Tibial artery (tissue), 4 donors: ENCODE data around the gene ANAPC4.

Experiments used
- DNase-seq, 2 donors: peaks; one replicate each; pipeline ENCODE4 v3.0.0-alpha.2; 2019
- H3K27ac ChIP-seq, 2 donors: fragments of 200-600 bp; sonication (generic) in 1 of 2; 1 replicate in 1 of 2; 2 replicates in 1 of 2; pipeline ENCODE4 v1.5.1; 2018 to 2019; ENCODE audit warnings: mild to moderate bottlenecking in 1 of 2
- H3K27me3 ChIP-seq, 2 donors: fragments of 200-600 bp; sonication (generic) in 1 of 2; one replicate each; pipeline versions ENCODE4 v1.5.1 to v1.6.0; 2016 to 2019
- H3K36me3 ChIP-seq, 3 donors: fragments of 200-600 bp; sonication (generic) in 2 of 3; one replicate each; pipeline ENCODE4 v1.5.1; 2016 to 2019; ENCODE audit warnings: mild to moderate bottlenecking in 2 of 3
- H3K4me1 ChIP-seq, 4 donors: fragments of 200-600 bp; sonication (generic) in 2 of 4; 1 replicate in 3 of 4; 2 replicates in 1 of 4; pipeline ENCODE4 v1.5.1; 2016 to 2019
- H3K4me3 ChIP-seq, 2 donors: fragments of 200-600 bp; sonication (generic) in 1 of 2; 1 replicate in 1 of 2; 2 replicates in 1 of 2; pipeline ENCODE4 v1.5.1; 2018 to 2019; ENCODE audit warnings: mild to moderate bottlenecking in 2 of 2
- H3K9me3 ChIP-seq, 3 donors: fragments of 200-600 bp; sonication (generic) in 1 of 3; one replicate each; pipeline ENCODE4 v1.5.1; 2016 to 2019
- CTCF ChIP-seq, 2 experiments: fragments of 200-600 bp in 1 of 2; fragments of 450-650 bp in 1 of 2; IDR thresholded peaks; one replicate each; pipeline ENCODE4 v1.5.1; 2017 to 2019; ENCODE audit warnings: antibody characterized with exemption in 2 of 2, mild to moderate bottlenecking in 1 of 2, moderate library complexity in 1 of 2
- intact Hi-C: fragments of 100-400 bp; cut with DNase I; formaldehyde crosslinking; loops from one replicate; pipeline ENCODE4 v1.15.0; 2023; ENCODE audit warnings: low total_unique reads

Gene ANAPC4

GRCh38 chr4:25403699-25404098 is 26.6 kb downstream of the ANAPC4 start:
- H3K36me3 ChIP-seq, result peaks cover 86 to 92% (median 90%) of the 10 kb centered on the region in 3 donors
- intact Hi-C loops, result no loop called here
- DNase-seq, result no peak

DNA sequence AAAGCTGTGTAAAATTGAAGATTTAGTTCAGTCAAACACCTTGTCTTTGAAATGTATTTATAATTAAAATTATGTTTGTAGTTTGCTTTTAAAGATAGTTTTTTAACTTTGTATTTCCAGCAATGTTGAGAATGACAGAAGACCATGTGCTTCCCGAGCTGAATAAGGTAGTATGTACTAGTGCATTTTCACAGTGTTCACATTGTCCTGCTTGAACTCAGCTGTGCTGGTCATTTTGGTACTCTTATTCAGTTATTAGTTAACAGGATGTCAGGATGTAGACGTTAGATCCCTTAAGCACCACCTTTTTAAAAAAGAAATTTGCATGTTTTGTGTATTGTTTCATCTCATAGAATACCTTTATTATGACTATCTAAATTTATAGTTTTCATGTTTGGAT is 28.4 kb downstream of the ANAPC4 start:
- Histone ChIP-seq H3K4me1 (no peaks in the 10 kb centered on the region), H3K9me3 (no peaks in the 10 kb centered on the region), H3K4me3 (no peak overlapping the region), H3K27me3 (no peaks in the 10 kb centered on the region), H3K27ac (no peak overlapping the region), H3K36me3 (peaks cover 91 to 93% (median 92%) of the 10 kb centered on the region in 3 donors)
- DNase-seq, result no peak
- TF ChIP-seq CTCF (IDR thresholded peaks at IDR 0.05), result no peak
- intact Hi-C loops, result no loop called here

More at GRCh38 chr4:25403699-25404098, 26.6 kb downstream of the ANAPC4 start:
- no peak for TF ChIP-seq CTCF (IDR thresholded peaks at IDR 0.05)
- no peaks in the 10 kb centered on the region for H3K4me1 ChIP-seq
- H3K27me3 ChIP-seq, result no peaks in the 10 kb centered on the region
- no peak overlapping the region for H3K4me3 ChIP-seq
- no peaks in the 10 kb centered on the region for H3K9me3 ChIP-seq
- no peak overlapping the region for H3K27ac ChIP-seq

DNA sequence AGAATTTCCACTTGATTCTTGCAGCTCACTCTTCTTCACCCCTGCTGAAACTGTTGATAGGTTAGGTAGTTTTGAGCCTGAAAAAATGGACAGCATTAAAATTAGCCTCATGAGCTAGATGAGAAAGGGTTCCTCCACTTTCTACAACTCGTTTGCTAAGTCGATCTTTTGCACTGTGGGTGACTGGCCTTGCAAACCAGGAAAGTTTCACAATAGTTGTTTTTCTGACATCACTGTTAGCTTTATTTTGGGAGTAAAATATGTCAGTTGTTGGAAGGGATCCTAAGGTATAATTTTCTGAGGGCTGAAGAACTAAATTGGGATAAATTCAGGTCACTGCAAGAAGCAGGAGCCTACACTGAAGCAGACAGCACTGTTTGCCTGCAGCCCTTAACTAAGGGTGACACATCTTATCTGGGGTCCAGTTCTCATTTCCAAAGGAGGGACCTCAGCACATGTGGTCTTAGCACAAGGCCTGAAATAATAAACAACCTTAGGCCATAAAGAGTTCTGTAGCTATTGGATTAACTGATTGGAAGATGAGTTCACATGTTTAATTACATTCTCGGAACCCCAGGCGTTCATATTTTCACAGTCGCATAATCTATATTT is 29.1 kb downstream of the ANAPC4 start:
- no peak for DNase-seq
- Histone ChIP-seq H3K9me3 (no peaks in the 10 kb centered on the region), H3K4me1 (no peaks in the 10 kb centered on the region), H3K4me3 (no peak overlapping the region), H3K27me3 (no peaks in the 10 kb centered on the region), H3K36me3 (peaks cover 94 to 97% (median 95%) of the 10 kb centered on the region in 3 donors), H3K27ac (no peak overlapping the region)
- no peak for TF ChIP-seq CTCF (IDR thresholded peaks at IDR 0.05)
- intact Hi-C loops, result no loop called here

DNA sequence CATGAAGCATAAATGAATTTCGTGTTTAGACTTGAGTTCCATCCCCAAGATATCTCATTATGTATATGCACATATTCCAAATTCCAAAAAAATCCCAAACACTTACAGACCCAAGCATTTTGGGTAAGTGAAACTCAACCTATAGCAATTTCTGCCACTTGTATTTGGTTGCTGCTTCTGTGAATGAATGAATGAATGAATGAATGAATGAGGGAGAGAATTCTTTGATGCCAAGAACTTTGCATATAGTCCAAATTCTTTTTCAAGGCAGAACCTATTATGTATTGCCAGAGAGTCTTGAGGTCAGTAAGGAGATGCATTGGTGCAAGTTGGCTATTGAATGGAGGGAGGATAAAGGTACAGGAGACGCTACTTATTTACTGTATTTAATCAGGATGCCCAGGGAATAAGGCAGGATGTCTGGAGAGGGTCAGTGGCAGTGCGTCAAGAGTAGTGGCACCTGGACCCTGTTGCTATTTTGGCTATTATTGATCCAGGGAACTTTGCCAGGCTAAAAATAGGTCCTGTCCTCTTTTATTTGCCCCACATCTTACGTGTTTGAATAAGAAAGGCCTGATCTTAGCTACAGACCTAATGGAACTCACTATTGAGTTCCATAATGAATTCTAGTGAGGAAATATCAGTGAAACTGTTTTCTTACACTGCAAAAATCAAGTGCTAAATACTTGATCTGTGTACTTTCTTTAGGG is 33.9 kb downstream of the ANAPC4 start:
- peaks cover 78 to 97% (median 96%) of the 10 kb centered on the region in 3 donors for H3K36me3 ChIP-seq

DNA sequence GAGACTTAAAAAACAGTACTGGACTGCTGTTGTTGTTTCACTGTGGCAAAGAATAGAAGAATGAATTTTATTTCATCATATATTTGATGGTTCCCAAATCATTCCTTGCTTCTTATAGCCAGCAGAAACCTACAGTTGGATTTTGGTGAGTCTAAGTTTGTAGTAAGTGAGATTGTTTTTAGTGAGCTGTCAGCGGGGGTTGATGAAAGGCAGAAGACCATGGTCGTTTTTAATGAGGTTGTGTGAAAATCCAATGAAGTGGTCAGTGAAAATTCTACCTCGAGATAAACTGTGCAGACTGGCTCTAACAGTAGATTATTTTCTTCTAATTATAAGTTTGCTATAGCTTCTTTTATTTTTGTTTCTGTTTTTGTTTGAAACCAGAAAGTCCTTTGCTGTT is 36.2 kb downstream of the ANAPC4 start:
- DNase-seq, result no peak
- Histone ChIP-seq H3K9me3 (no peaks in the 10 kb centered on the region), H3K36me3 (peaks cover 71 to 98% (median 95%) of the 10 kb centered on the region in 3 donors), H3K27ac (no peak overlapping the region), H3K4me1 (no peaks in the 10 kb centered on the region), H3K4me3 (no peak overlapping the region), H3K27me3 (no peaks in the 10 kb centered on the region)
- intact Hi-C loops, result no loop called here
- no peak for TF ChIP-seq CTCF (IDR thresholded peaks at IDR 0.05)

More for the DNA sequence above, 33.9 kb downstream of the ANAPC4 start:
- H3K9me3 ChIP-seq, result no peaks in the 10 kb centered on the region
- no peak for TF ChIP-seq CTCF (IDR thresholded peaks at IDR 0.05)
- no peak for DNase-seq
- H3K27ac ChIP-seq, result no peak overlapping the region
- H3K27me3 ChIP-seq, result no peaks in the 10 kb centered on the region
- H3K4me1 ChIP-seq, result no peaks in the 10 kb centered on the region
- intact Hi-C loops, result no loop called here
- no peak overlapping the region for H3K4me3 ChIP-seq
